Putamen (tissue), 1 donor: ENCODE results near the gene PROS1.
"Not testable (repeated sequence)": the region's sequence is repeated elsewhere in the genome, so short reads cannot be mapped to it uniquely, and the experiment has no call there.

Experiments
- DNase-seq: peaks from one replicate; pipeline ENCODE4 v3.0.0-alpha.2; 2016; ENCODE audit warnings: low spot score

PROS1 gene

GRCh38 chr3:93873412-93873811 is 100.3 kb downstream of the PROS1 start:
- not testable (repeated sequence) for DNase-seq

GRCh38 chr3:93867425-93867824 is 106.3 kb downstream of the PROS1 start:
- DNase-seq, result no peak

GRCh38 chr3:93861017-93861416 is 112.7 kb downstream of the PROS1 start:
- no peak for DNase-seq

- DNase-seq, result no peak
Measured at GRCh38 chr3:93855401-93855800, 118.3 kb downstream of the PROS1 start.

GRCh38 chr3:93852228-93852627 is 121.5 kb downstream of the PROS1 start:
- not testable (repeated sequence) for DNase-seq

- DNase-seq, result no peak
Measured at GRCh38 chr3:93843981-93844380, 129.7 kb downstream of the PROS1 start.

- DNase-seq, result not testable (repeated sequence)
Measured at GRCh38 chr3:93839193-93839592, 134.5 kb downstream of the PROS1 start.
